Naive B cell (primary cell): Measurements from ENCODE around the gene RTTN. TPM values are rescaled to one million over a fixed set of nuclear protein-coding genes. Genes with fewer than 3 reads are reported as not detected.
A peak's percentile ranks its signal among the peaks of the same experiment; 100 is the strongest.
"Not testable (repeated sequence)": the region's sequence is repeated elsewhere in the genome, so short reads cannot be mapped to it uniquely, and the experiment has no call there.

Source experiments
- ATAC-seq, 2 donors: fragments of 150-1000 bp; cut with Tn5 transposase; 2 replicates each; pipeline ENCODE4 v1.10.0; 2021; ENCODE audit warnings: low read depth in 2 of 2, mild to moderate bottlenecking in 2 of 2, moderate library complexity in 2 of 2
- DNase-seq: peaks from one replicate; pipeline ENCODE4 v3.0.0; 2022
- H3K27ac Mint-ChIP-seq, 6 donors: one replicate each; pipeline ENCODE4 v1.8.0; 2020 to 2022; ENCODE audit warnings: mild to moderate bottlenecking in 6 of 6, mixed read lengths in 6 of 6, moderate library complexity in 5 of 6, inconsistent platforms in 2 of 6
- H3K27me3 Mint-ChIP-seq, 3 donors: one replicate each; pipeline ENCODE4 v1.8.0; 2021 to 2022; ENCODE audit warnings: mixed read lengths in 3 of 3, mild to moderate bottlenecking in 1 of 3
- H3K36me3 Mint-ChIP-seq, 2 donors: one replicate each; pipeline ENCODE4 v1.8.0; 2020 to 2022; ENCODE audit warnings: mixed read lengths in 2 of 2, inconsistent platforms in 1 of 2, mild to moderate bottlenecking in 1 of 2
- H3K4me1 Mint-ChIP-seq, 3 donors: one replicate each; pipeline ENCODE4 v1.8.0; 2020 to 2022; ENCODE audit warnings: mixed read lengths in 3 of 3, inconsistent platforms in 1 of 3, mild to moderate bottlenecking in 1 of 3, moderate library complexity in 1 of 3
- H3K4me3 Mint-ChIP-seq, 8 donors: one replicate each; pipeline ENCODE4 v1.8.0; 2020 to 2022; ENCODE audit warnings: mild to moderate bottlenecking in 8 of 8, mixed read lengths in 8 of 8, moderate library complexity in 8 of 8, inconsistent platforms in 2 of 8
- H3K9me3 Mint-ChIP-seq, 7 donors: one replicate each; pipeline ENCODE4 v1.8.0; 2020 to 2022; ENCODE audit warnings: mixed read lengths in 7 of 7, mild to moderate bottlenecking in 5 of 7, inconsistent platforms in 2 of 7, moderate library complexity in 1 of 7
- polyA plus RNA-seq, 6 donors: library from polyadenylated mRNA; unstranded; fragments of 300-500 nt; fragmentation: Illumina TruSeq; gene quantifications; one replicate each; pipeline ENCODE4 v1.2.3, GENCODE V29; 2021; ENCODE audit warnings: low read depth in 6 of 6

The RTTN gene
- polyA plus RNA-seq, 6 donors from 2014 or later: 3.1 to 9.2 (median 3.8) TPM

DNA sequence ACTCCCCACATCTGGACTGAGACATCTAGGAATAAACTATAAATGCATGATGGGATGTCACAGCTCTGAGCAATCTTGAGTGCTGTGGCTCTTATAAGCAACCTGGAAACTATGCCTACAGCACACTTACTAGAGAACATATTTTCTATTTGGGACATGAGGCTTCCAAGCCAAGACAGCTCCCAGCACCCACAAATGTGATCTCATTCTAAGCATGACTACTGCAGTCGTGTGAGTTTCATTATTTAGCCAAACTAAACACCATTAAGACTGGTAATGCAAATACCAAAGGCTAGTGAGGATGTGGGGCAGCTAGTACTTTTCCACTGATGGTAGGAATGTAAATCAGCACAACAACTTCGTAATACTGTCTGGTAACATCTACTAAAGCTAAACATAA lies 72.5 kb downstream of the RTTN start:
- ATAC-seq (no peak), DNase-seq (no peak)
- Mint-ChIP-seq H3K27me3 (no peaks in the 10 kb centered on the region), H3K27ac (no peak overlapping the region), H3K4me3 (no peak overlapping the region), H3K9me3 (peaks cover 0 to 17% (median 2%) of the 10 kb centered on the region in 7 donors), H3K4me1 (no peaks in the 10 kb centered on the region), H3K36me3 (peaks cover 18 to 36% of the 10 kb centered on the region in 2 donors)

DNA sequence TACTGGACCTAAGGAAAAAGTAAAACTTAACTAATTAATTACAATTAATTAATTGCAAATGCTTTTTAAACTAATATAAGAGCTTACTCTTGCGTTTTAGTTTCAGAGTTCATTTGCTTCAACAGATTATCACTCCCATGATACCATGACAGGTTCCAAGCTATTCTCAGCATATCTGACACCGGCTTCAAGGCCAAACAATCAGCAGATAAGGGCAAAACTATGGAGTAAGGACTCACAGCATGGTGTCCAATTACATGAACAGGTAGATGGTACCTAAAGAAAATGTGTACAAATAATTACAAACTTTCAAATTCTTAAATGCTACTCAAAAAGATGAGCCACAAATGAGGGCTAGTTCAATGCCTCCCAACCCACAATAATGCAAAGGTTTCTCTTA lies 77.2 kb downstream of the RTTN start:
- ATAC-seq (no peak), DNase-seq (no peak)
- Mint-ChIP-seq H3K36me3 (peaks cover 27 to 38% of the 10 kb centered on the region in 2 donors), H3K27me3 (no peaks in the 10 kb centered on the region), H3K4me3 (no peak overlapping the region), H3K4me1 (no peaks in the 10 kb centered on the region), H3K27ac (no peak overlapping the region), H3K9me3 (peaks cover 0 to 17% (median 2%) of the 10 kb centered on the region in 7 donors)

DNA sequence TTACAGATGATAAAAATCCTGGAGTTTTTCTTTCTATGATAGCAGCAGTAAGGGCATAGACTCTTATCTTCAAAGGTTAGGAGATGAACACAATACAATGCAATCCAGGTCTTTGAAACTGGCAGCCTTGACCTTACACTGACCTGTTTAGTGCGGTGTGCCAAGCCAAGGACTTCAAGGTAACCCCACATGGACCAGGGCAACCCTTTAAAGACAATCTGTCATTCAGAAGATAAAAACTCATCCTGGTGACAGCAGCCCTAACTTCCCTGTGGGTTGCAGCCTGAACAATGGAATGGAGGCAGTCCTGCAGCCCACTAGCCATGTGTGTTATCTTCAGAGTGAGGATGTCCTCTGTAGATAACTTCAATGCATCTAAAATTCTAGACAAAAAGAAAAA lies 78.1 kb downstream of the RTTN start:
- Mint-ChIP-seq H3K4me3 (no peak overlapping the region), H3K36me3 (peaks cover 27 to 34% of the 10 kb centered on the region in 2 donors), H3K9me3 (peaks cover 0 to 17% (median 2%) of the 10 kb centered on the region in 7 donors), H3K27ac (no peak overlapping the region), H3K4me1 (no peaks in the 10 kb centered on the region), H3K27me3 (no peaks in the 10 kb centered on the region)
- no peak for DNase-seq
- ATAC-seq: no peak

DNA sequence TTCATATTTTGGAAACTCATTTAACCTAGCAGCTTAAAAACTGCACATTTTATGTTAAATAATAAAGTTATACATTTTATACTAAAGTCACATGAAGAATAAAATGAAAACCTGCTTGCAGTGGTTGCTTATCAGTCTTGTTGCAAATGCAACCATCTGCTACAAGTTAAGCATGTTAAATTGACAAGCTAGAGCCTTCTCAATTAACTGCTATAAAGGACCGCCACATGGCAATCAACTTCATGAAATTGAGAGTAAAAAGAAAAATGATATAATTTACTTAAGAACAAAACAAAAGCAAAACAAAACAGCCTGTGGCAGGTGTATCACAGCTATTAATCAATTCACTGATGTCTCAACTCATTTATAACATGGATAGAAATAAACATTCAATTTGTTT lies 78.7 kb downstream of the RTTN start:
- Mint-ChIP-seq H3K27ac (no peak overlapping the region), H3K4me1 (no peaks in the 10 kb centered on the region), H3K27me3 (no peaks in the 10 kb centered on the region), H3K36me3 (peaks cover 27 to 29% of the 10 kb centered on the region in 2 donors), H3K9me3 (peaks cover 0 to 17% (median 2%) of the 10 kb centered on the region in 7 donors), H3K4me3 (no peak overlapping the region)
- no peak for ATAC-seq
- no peak for DNase-seq

DNA sequence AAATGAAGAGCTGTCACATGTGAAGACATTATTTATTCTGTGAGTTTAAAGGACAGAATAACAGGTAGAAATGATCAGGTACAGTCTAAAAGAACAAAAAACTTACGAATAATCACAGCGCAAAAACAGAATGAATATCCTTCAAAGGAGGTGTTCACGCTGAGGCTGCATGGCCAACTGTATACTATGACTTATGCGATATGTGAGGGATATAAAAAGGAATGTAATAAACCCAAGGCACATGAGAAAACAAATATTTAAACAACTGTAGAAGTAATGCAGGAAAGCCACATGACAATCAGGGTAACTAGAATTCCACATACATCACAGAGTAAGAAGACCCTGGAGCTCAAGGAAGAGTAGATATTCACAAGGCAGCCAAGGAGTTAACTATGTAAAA lies 81.3 kb downstream of the RTTN start:
- no peak for ATAC-seq

DNA sequence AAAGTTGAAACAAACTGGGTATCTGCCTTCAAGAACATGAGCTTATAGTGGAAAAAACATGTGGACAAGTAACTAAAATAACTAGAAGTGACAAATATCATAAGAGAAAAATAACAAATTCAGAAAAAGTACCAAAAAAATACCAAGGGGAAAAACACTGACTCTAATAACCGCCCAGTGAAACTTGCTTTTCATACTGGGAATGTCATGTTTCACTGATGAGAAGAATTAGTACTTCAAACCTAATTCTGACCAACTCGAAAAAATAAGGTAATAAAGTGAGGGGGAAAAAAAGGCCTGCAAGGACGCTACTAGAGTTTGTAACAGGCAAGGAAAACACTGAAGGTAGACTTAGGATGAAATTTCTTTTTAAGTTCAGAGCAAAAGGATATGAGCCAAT lies 83.6 kb downstream of the RTTN start:
- Mint-ChIP-seq H3K9me3 (peaks cover 0 to 3% (median 0%) of the 10 kb centered on the region in 7 donors), H3K36me3 (peaks cover 18 to 30% of the 10 kb centered on the region in 2 donors), H3K4me3 (no peak overlapping the region), H3K27ac (no peak overlapping the region), H3K4me1 (peaks cover 0 to 6% (median 0%) of the 10 kb centered on the region in 3 donors), H3K27me3 (no peaks in the 10 kb centered on the region)
- DNase-seq (no peak), ATAC-seq (no peak)

More for the DNA sequence above, 81.3 kb downstream of the RTTN start:
- Mint-ChIP-seq H3K27me3 (no peaks in the 10 kb centered on the region), H3K36me3 (peaks cover 12 to 15% of the 10 kb centered on the region in 2 donors), H3K27ac (no peak overlapping the region), H3K4me1 (peaks cover 0 to 3% (median 0%) of the 10 kb centered on the region in 3 donors), H3K4me3 (no peak overlapping the region), H3K9me3 (peaks cover 0 to under 1% (median 0%) of the 10 kb centered on the region in 7 donors)
- no peak for DNase-seq

DNA sequence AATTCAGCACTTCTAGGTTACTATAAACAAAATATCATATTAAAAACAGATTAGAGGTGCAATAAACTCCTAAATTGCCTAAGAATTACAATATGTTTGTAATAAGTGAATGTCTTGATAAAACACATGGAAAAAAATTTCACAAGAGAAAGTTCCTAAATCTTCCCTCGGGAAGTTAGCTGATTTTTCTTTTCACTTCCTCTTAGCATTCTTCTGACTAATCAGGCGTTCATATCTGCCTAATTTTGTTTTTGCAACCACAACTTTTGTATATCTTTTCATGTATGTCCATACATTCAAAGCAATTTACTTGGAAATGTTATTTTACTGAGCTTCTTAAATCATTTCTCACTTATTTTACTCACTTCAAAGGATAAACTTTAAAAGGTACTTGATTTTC lies 88.5 kb downstream of the RTTN start:
- Mint-ChIP-seq H3K4me1 (peaks cover 0 to 6% (median 0%) of the 10 kb centered on the region in 3 donors), H3K36me3 (peaks cover 15 to 41% of the 10 kb centered on the region in 2 donors), H3K4me3 (no peak overlapping the region), H3K27ac (no peak overlapping the region), H3K9me3 (peaks cover 0 to 3% (median 0%) of the 10 kb centered on the region in 7 donors), H3K27me3 (no peaks in the 10 kb centered on the region)
- no peak for DNase-seq
- ATAC-seq: no peak

DNA sequence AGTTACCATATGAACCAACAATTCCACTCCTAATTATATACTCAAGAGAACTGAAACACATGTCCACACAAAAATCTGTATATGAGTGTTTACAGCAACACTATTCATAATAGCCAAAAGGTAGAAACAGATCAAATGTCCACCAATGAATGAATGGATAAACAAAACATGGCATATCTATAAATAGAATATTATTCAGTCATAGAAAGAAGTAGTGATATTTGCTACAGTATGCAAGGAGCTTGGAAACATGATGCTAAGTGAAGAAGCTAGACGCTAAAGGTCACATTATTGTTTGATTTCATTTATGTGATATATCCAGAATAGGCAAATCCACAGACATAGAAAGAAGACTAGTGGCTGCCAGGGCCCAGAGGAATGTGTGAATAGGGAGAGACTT lies 92.0 kb downstream of the RTTN start:
- ATAC-seq (no peak), DNase-seq (no peak)
- H3K27ac Mint-ChIP-seq: peak overlapping the region in 1 of 6 donors; percentile 38
- H3K9me3 Mint-ChIP-seq: peaks cover 0 to 3% (median 0%) of the 10 kb centered on the region in 7 donors
- H3K4me1 Mint-ChIP-seq: peaks cover 0 to 3% (median 0%) of the 10 kb centered on the region in 3 donors
- peaks cover 27 to 41% of the 10 kb centered on the region in 2 donors for H3K36me3 Mint-ChIP-seq
- H3K27me3 Mint-ChIP-seq: no peaks in the 10 kb centered on the region
- no peak overlapping the region for H3K4me3 Mint-ChIP-seq

DNA sequence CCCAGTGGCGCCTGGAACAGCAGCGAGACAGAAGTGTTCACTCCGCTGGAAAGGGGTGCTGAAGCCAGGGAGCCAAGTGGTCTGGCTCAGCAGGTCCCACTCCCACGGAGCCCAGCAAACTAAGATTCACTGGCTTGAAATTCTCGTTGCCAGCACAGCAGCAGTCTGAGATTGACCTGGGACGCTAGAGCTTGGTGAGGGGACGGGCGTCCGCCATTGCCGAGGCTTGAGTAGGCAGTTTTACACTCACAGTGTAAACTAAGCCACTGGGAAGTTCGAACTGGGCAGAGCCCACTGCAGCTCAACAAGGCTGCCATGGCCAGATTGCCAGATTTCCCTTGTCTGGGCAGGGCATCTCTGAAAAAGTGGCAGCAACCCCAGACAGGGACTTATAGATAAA lies 94.8 kb downstream of the RTTN start:
- no peaks in the 10 kb centered on the region for H3K27me3 Mint-ChIP-seq
- peaks cover 0 to 3% (median 0%) of the 10 kb centered on the region in 7 donors for H3K9me3 Mint-ChIP-seq
- ATAC-seq (no peak), DNase-seq (no peak)
- peaks cover 37 to 48% of the 10 kb centered on the region in 2 donors for H3K36me3 Mint-ChIP-seq
- no peak overlapping the region for H3K27ac Mint-ChIP-seq
- H3K4me1 Mint-ChIP-seq: no peaks in the 10 kb centered on the region
- no peak overlapping the region for H3K4me3 Mint-ChIP-seq

DNA sequence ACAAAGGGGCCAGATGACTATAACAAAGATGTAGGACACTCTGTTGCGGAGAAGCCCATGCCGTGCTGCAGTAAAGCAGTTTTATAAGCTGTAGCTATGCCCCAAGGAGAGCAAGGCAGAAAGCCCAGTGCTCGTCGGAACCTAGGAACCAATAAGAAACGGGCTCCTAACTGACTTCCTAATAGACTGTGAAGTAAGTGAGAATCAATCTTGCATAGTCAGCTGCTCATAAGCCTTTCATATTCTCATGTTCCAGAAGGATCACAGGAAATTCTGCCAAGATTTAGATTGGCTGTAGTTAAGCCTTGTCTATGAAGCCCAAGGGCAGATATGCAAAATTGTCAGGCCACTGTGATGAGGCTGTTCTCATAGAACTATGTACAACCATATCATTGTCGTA lies 98.4 kb downstream of the RTTN start:
- H3K27me3 Mint-ChIP-seq: no peaks in the 10 kb centered on the region
- no peaks in the 10 kb centered on the region for H3K4me1 Mint-ChIP-seq
- DNase-seq (no peak), ATAC-seq (no peak)
- H3K27ac Mint-ChIP-seq: no peak overlapping the region
- peaks cover 36 to 47% of the 10 kb centered on the region in 2 donors for H3K36me3 Mint-ChIP-seq
- no peak overlapping the region for H3K4me3 Mint-ChIP-seq
- H3K9me3 Mint-ChIP-seq: peaks cover 0 to 8% (median 0%) of the 10 kb centered on the region in 7 donors

DNA sequence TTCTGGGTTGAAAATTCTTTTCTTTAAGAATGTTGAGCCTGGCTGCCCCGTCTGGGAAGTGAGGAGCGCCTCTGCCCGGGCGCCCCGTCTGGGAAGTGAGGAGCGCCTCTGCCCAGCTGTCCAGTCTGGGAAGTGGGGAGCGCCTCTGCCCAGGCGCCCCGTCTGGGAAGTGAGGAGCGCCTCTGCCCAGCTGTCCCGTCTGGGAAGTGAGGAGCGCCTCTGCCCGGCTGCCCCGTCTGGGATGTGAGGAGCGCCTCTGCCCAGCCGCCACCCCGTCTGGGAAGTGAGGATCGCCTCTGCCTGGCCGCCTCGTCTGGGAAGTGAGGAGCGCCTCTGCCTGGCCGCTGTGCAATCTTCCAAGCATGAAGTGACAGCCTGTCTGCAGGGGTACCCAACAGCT lies 102.6 kb downstream of the RTTN start:
- not testable (repeated sequence) for H3K27ac Mint-ChIP-seq, DNase-seq
- H3K36me3 Mint-ChIP-seq: peaks cover 38 to 44% of the 10 kb centered on the region in 2 donors

DNA sequence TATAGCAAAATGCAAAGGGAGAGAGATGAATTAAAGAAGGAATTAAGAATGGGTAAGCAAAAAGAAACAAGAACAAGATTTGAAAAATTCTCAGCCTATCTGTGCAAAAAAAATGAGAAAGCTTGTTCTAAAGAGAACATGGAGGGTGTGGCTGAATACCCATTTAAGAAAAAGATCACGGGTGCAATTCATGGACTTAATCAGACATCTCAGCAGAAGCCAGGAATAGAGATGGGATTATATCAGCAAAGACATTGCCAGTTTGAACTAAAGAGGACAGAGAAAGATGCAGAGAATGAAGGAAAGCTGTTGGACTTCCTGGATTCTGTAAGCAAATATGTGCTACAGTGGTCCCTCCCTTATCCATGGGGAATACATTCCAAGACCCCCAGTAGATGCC lies 115.6 kb downstream of the RTTN start:
- Mint-ChIP-seq H3K27me3 (no peaks in the 10 kb centered on the region), H3K4me3 (no peak overlapping the region), H3K4me1 (no peaks in the 10 kb centered on the region), H3K9me3 (peaks cover 0 to 2% (median 0%) of the 10 kb centered on the region in 7 donors), H3K27ac (peak overlapping the region in 3 of 6 donors; percentile 12 to 71 (median 48)), H3K36me3 (peaks cover 0 to 9% of the 10 kb centered on the region in 2 donors)
- no peak for DNase-seq
- no peak for ATAC-seq

More for the DNA sequence above, 102.6 kb downstream of the RTTN start:
- not testable (repeated sequence) for H3K4me3 Mint-ChIP-seq, H3K4me1 Mint-ChIP-seq, ATAC-seq, H3K27me3 Mint-ChIP-seq
- peaks cover 8 to 26% (median 13%) of the 10 kb centered on the region in 7 donors for H3K9me3 Mint-ChIP-seq

DNA sequence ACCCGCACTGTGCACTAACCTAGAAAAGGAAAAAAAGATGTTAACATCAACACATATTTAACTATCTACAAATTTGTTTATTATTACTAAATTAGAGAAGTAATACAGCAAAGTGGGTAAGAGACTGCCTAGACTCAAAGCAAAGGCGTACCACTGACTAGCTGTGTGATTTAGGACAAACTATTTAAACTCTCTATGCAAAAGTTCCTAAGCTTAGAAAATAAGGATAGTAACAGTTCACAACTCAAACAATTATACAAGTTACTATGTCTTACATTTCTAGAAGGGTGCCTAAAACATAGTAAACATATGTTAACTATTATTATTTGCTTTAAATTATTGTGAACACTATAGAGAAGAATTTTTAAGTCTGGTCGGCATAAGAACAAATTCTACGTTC lies 119.4 kb downstream of the RTTN start:
- DNase-seq: no peak
- Mint-ChIP-seq H3K27me3 (no peaks in the 10 kb centered on the region), H3K27ac (no peak overlapping the region), H3K36me3 (peaks cover 2 to 3% of the 10 kb centered on the region in 2 donors), H3K4me1 (no peaks in the 10 kb centered on the region), H3K4me3 (no peak overlapping the region), H3K9me3 (no peaks in the 10 kb centered on the region)
- no peak for ATAC-seq

DNA sequence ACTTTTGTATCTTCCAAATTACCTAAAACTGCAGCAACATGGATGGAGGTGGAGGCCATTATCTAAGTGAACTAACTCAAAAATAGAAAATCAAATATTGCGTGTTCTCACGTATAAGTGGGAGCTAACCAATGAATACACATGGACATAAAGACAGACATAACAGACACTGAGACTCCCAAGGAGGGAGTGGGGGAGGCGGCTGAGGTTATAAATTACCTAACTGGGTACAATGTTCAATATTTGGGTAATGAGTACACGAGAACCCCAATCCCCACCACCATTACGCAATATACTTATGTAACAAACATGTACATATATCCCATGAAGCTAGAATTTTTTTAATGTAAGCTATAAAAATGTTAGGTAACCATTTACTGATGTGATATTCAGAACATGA lies 119.8 kb downstream of the RTTN start:
- Mint-ChIP-seq H3K36me3 (peaks cover 3 to 6% of the 10 kb centered on the region in 2 donors), H3K4me1 (no peaks in the 10 kb centered on the region), H3K9me3 (no peaks in the 10 kb centered on the region), H3K27ac (no peak overlapping the region), H3K27me3 (no peaks in the 10 kb centered on the region), H3K4me3 (no peak overlapping the region)
- ATAC-seq: no peak
- DNase-seq: no peak

DNA sequence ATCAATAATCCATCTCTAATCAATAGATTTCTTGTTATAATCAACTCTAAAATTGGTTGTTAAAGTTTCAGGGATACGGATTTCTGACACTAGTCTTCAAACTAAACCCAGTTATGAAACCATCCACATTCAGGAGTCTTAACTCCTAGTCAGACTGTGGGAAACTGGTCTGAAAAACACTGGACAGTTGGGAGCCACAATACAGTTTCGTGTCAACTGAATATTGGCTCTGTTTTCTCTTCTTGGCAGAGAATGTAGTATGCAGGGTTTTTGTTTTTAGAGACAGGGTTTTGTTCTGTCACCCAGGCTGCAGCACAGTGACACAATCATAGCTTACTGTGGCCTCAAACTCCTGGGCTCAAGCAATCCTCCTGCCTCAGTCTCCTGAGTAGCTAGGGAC lies 123.1 kb downstream of the RTTN start:
- ATAC-seq (no peak), DNase-seq (no peak)
- Mint-ChIP-seq H3K9me3 (no peaks in the 10 kb centered on the region), H3K4me3 (no peak overlapping the region), H3K36me3 (peaks cover 8 to 18% of the 10 kb centered on the region in 2 donors), H3K4me1 (no peaks in the 10 kb centered on the region), H3K27ac (no peak overlapping the region), H3K27me3 (no peaks in the 10 kb centered on the region)
